Measurements from ENCODE around the gene PDGFD.

The PDGFD gene

GRCh38 chr11:104164028-104164520, at the start of gene PDGFD:
PDGFD (minus strand) TSS chr11:104164147.
- Histone ChIP-seq H3K9me3 (ENCODE audit: insufficient read depth, low read depth, low read length) (no peaks in the 10 kb centered on the region), H3K4me1 (ENCODE audit: insufficient read depth, low read length) (peaks cover 6% of the 10 kb centered on the region), H3K27me3 (ENCODE audit: insufficient read depth, low read length) (no peaks in the 10 kb centered on the region), H3K9ac (ENCODE audit: low read depth, low read length) (peak within 1 kb of the TSS; percentile 67; the same call in 1 of the 2 replicates), H3K36me3 (ENCODE audit: insufficient read depth, low read depth, low read length) (no peaks in the 10 kb centered on the region), H3K27ac (ENCODE audit: low read length) (no peak within 1 kb of the TSS), H3K4me3 (ENCODE audit: low read length) (peak within 1 kb of the TSS; percentile 89)

DNA sequence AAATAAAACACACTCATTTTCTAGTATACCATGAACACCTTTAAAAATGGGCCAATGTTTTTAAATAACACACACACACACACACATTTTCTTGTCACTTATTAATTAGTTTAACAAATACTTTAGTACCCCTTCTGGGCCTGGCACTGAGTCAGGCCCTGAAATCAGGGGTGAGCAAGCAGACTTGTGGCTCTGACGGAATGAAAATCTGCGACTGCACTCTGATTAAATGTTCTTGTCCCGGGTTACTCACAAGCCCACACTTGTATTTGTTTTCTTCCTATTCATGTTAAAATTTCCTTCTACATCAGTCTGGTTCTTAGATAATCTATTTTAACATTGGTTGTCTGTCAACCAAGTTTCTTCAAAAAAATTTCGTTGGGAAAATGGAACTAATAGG, 43.0 kb upstream of the PDGFD start:
- no peaks in the 10 kb centered on the region for H3K9me3 ChIP-seq (ENCODE audit: insufficient read depth, low read depth, low read length)
- H3K4me1 ChIP-seq (ENCODE audit: insufficient read depth, low read length), result no peaks in the 10 kb centered on the region
- H3K27ac ChIP-seq (ENCODE audit: low read length), result no peak overlapping the region
- H3K4me3 ChIP-seq (ENCODE audit: low read length), result no peak overlapping the region
- no peaks in the 10 kb centered on the region for H3K36me3 ChIP-seq (ENCODE audit: insufficient read depth, low read depth, low read length)
- H3K9ac ChIP-seq (ENCODE audit: low read depth, low read length), result no peak overlapping the region
- H3K27me3 ChIP-seq (ENCODE audit: insufficient read depth, low read length), result no peaks in the 10 kb centered on the region

GRCh38 chr11:104205838-104206237, 41.9 kb upstream of the PDGFD start:
- H3K4me1 ChIP-seq (ENCODE audit: insufficient read depth, low read length), result no peaks in the 10 kb centered on the region
- no peak overlapping the region for H3K4me3 ChIP-seq (ENCODE audit: low read length)
- no peaks in the 10 kb centered on the region for H3K36me3 ChIP-seq (ENCODE audit: insufficient read depth, low read depth, low read length)
- H3K9me3 ChIP-seq (ENCODE audit: insufficient read depth, low read depth, low read length), result no peaks in the 10 kb centered on the region
- no peak overlapping the region for H3K27ac ChIP-seq (ENCODE audit: low read length)
- no peak overlapping the region for H3K9ac ChIP-seq (ENCODE audit: low read depth, low read length)
- no peaks in the 10 kb centered on the region for H3K27me3 ChIP-seq (ENCODE audit: insufficient read depth, low read length)

DNA sequence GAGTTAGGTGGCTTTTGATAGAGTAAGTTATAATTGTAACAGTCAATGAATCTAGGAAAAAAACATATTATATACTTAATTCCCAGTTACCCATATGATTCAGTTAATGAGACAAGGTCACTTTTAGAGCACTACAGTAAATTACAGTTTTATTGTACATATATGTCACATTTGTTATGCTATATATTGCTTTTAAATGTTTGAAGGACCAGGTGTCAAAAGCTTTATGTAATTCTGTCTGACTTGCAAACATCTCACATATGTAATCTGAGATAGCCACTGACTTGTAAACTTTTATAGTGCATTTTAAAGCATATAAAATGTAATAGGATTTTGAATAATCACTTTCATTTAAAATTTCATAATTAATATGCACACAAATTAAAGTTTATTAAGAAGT, 36.7 kb upstream of the PDGFD start:
- Histone ChIP-seq H3K9ac (ENCODE audit: low read depth, low read length) (no peak overlapping the region), H3K27me3 (ENCODE audit: insufficient read depth, low read length) (no peaks in the 10 kb centered on the region), H3K36me3 (ENCODE audit: insufficient read depth, low read depth, low read length) (no peaks in the 10 kb centered on the region), H3K9me3 (ENCODE audit: insufficient read depth, low read depth, low read length) (no peaks in the 10 kb centered on the region), H3K4me1 (ENCODE audit: insufficient read depth, low read length) (no peaks in the 10 kb centered on the region), H3K27ac (ENCODE audit: low read length) (no peak overlapping the region), H3K4me3 (ENCODE audit: low read length) (no peak overlapping the region)

- Histone ChIP-seq H3K9me3 (ENCODE audit: insufficient read depth, low read depth, low read length) (no peaks in the 10 kb centered on the region), H3K4me1 (ENCODE audit: insufficient read depth, low read length) (no peaks in the 10 kb centered on the region), H3K4me3 (ENCODE audit: low read length) (no peak overlapping the region), H3K9ac (ENCODE audit: low read depth, low read length) (no peak overlapping the region), H3K27ac (ENCODE audit: low read length) (no peak overlapping the region), H3K27me3 (ENCODE audit: insufficient read depth, low read length) (no peaks in the 10 kb centered on the region), H3K36me3 (ENCODE audit: insufficient read depth, low read depth, low read length) (no peaks in the 10 kb centered on the region)
Observed at GRCh38 chr11:104199053-104199452, 35.1 kb upstream of the PDGFD start.

- Histone ChIP-seq H3K9ac (ENCODE audit: low read depth, low read length) (no peak overlapping the region), H3K9me3 (ENCODE audit: insufficient read depth, low read depth, low read length) (no peaks in the 10 kb centered on the region), H3K27me3 (ENCODE audit: insufficient read depth, low read length) (no peaks in the 10 kb centered on the region), H3K4me1 (ENCODE audit: insufficient read depth, low read length) (no peaks in the 10 kb centered on the region), H3K36me3 (ENCODE audit: insufficient read depth, low read depth, low read length) (no peaks in the 10 kb centered on the region), H3K27ac (ENCODE audit: low read length) (no peak overlapping the region), H3K4me3 (ENCODE audit: low read length) (no peak overlapping the region)
Observed at GRCh38 chr11:104198576-104198975, 34.6 kb upstream of the PDGFD start.

DNA sequence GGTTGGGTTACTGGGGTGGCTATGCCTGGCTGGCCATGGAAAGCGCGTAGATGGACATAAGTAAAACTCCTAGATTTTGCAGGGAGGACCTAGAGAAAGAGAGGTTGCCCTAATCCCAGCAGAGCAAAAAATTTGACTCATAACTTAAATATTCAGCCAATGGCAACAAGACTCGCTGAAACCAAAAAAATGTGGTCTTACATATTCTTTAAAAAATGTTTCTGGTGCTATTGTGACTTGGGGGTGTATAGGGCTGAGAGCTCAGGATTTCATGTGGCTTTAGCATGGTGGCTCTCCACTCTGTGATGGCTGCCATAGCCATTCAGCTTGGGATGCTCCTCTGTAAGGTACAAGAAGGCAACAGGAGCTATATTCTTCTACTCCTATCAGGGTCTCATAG, 27.2 kb upstream of the PDGFD start:
- H3K27me3 ChIP-seq (ENCODE audit: insufficient read depth, low read length), result no peaks in the 10 kb centered on the region
- H3K9me3 ChIP-seq (ENCODE audit: insufficient read depth, low read depth, low read length), result no peaks in the 10 kb centered on the region
- H3K4me3 ChIP-seq (ENCODE audit: low read length), result no peak overlapping the region
- H3K36me3 ChIP-seq (ENCODE audit: insufficient read depth, low read depth, low read length), result no peaks in the 10 kb centered on the region
- no peak overlapping the region for H3K9ac ChIP-seq (ENCODE audit: low read depth, low read length)
- H3K27ac ChIP-seq (ENCODE audit: low read length), result no peak overlapping the region
- peaks cover 4% of the 10 kb centered on the region; the same call in 1 of the 2 replicates for H3K4me1 ChIP-seq (ENCODE audit: insufficient read depth, low read length)

- Histone ChIP-seq H3K4me1 (ENCODE audit: insufficient read depth, low read length) (peaks cover 4% of the 10 kb centered on the region; the same call in 1 of the 2 replicates), H3K9ac (ENCODE audit: low read depth, low read length) (no peak overlapping the region), H3K27ac (ENCODE audit: low read length) (no peak overlapping the region), H3K4me3 (ENCODE audit: low read length) (no peak overlapping the region), H3K9me3 (ENCODE audit: insufficient read depth, low read depth, low read length) (no peaks in the 10 kb centered on the region), H3K36me3 (ENCODE audit: insufficient read depth, low read depth, low read length) (no peaks in the 10 kb centered on the region), H3K27me3 (ENCODE audit: insufficient read depth, low read length) (no peaks in the 10 kb centered on the region)
Observed at GRCh38 chr11:104183593-104183992, 19.6 kb upstream of the PDGFD start.

DNA sequence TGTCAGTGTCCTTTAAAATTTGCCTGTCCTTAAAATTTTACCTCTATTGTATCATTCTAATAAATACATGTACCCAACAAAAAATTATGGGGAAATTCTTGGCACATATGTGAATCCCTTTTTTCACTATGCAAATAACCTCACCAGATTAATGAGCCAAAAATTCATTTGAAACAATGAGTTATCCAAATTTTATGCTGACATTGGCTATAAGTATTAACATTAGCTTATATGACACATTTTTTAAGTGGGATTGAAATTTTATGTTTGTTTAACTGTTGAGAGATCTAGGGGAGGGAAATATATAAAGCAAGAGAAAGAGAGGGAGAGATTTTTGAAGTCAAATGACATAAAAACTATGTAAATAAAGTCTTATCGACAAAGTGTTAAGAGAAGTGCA, 11.8 kb upstream of the PDGFD start:
- Histone ChIP-seq H3K9me3 (ENCODE audit: insufficient read depth, low read depth, low read length) (no peaks in the 10 kb centered on the region), H3K27ac (ENCODE audit: low read length) (no peak overlapping the region), H3K4me1 (ENCODE audit: insufficient read depth, low read length) (no peaks in the 10 kb centered on the region), H3K9ac (ENCODE audit: low read depth, low read length) (no peak overlapping the region), H3K27me3 (ENCODE audit: insufficient read depth, low read length) (no peaks in the 10 kb centered on the region), H3K36me3 (ENCODE audit: insufficient read depth, low read depth, low read length) (no peaks in the 10 kb centered on the region), H3K4me3 (ENCODE audit: low read length) (no peak overlapping the region)

DNA sequence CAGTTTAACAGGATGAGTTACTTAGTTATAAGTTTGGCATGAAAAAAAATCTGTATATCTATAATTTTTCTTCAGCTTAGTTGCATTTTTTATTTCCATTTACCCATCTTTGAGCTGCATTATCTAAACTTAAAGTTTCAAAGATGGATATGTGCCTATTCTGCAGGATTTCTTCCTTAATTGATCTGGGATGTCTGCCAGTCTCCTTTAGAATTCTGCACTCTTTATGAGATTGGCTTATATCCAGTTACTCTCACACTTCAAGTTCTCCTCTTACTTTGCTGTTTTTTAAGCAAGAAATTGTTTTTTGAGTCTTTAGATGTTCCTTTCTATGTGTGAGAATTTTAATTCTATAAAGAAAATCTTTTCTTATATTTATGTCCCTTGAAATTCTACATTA, 5.1 kb upstream of the PDGFD start:
- H3K4me3 ChIP-seq (ENCODE audit: low read length), result no peak overlapping the region
- H3K4me1 ChIP-seq (ENCODE audit: insufficient read depth, low read length), result peaks cover 6% of the 10 kb centered on the region
- no peaks in the 10 kb centered on the region for H3K27me3 ChIP-seq (ENCODE audit: insufficient read depth, low read length)
- H3K27ac ChIP-seq (ENCODE audit: low read length), result no peak overlapping the region
- H3K9ac ChIP-seq (ENCODE audit: low read depth, low read length), result no peak overlapping the region
- H3K36me3 ChIP-seq (ENCODE audit: insufficient read depth, low read depth, low read length), result no peaks in the 10 kb centered on the region
- H3K9me3 ChIP-seq (ENCODE audit: insufficient read depth, low read depth, low read length), result no peaks in the 10 kb centered on the region

- H3K27ac ChIP-seq (ENCODE audit: low read length), result no peak overlapping the region
- H3K4me1 ChIP-seq (ENCODE audit: insufficient read depth, low read length), result peaks cover 6% of the 10 kb centered on the region
- no peaks in the 10 kb centered on the region for H3K36me3 ChIP-seq (ENCODE audit: insufficient read depth, low read depth, low read length)
- H3K27me3 ChIP-seq (ENCODE audit: insufficient read depth, low read length), result no peaks in the 10 kb centered on the region
- H3K4me3 ChIP-seq (ENCODE audit: low read length), result peak overlapping the region; percentile 89; the same call in 1 of the 2 replicates
- no peak overlapping the region for H3K9ac ChIP-seq (ENCODE audit: low read depth, low read length)
- no peaks in the 10 kb centered on the region for H3K9me3 ChIP-seq (ENCODE audit: insufficient read depth, low read depth, low read length)
Observed at GRCh38 chr11:104165014-104165413, 1.1 kb upstream of the PDGFD start.

DNA sequence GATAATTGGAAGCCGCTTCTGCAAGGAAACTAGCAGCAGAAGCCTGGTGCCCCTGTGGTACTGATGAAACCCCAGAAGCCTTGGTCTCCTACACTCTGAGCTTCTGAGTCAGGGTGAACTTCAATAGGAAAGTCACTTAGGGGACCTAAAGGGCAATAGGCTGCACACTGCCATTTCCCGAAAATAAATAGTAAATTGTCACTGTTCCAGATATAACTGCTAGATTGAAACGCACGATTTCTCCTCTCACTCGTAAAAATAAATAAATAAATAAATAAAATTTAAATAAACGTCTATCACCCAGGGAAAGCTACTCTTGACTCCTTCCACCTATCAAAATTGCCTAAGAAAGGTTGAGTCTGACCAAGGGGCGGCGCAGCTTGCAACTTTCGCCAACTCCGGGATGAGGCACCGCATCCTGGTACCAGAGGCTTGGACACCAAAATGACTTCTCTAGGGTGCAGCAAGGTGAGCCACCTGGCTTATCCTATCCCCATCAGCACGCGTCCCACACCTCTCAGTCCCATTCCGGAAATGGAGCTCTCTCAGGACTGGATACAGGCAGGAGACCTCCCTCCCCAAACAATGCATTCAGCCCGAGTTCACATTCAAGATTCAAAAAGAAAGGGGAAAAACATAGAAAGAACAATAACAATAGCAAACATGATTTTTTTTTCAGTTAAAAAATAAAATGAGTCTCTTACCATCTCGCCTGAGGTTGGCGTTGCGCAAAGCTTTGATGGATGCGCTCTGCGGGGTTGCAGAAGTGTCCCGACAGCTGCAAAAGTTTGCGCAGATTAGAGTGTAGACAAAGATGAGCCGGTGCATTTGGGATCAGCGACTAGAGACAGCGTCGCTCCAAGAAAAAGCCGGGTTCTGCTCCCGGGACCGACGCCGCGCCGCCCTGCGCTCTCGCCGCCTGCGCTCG, 583 bp downstream of the PDGFD start:
- peak overlapping the region; percentile 89 for H3K4me3 ChIP-seq (ENCODE audit: low read length)
- H3K4me1 ChIP-seq (ENCODE audit: insufficient read depth, low read length), result peaks cover 6% of the 10 kb centered on the region
- H3K27ac ChIP-seq (ENCODE audit: low read length), result no peak overlapping the region
- no peaks in the 10 kb centered on the region for H3K9me3 ChIP-seq (ENCODE audit: insufficient read depth, low read depth, low read length)
- H3K9ac ChIP-seq (ENCODE audit: low read depth, low read length), result peak overlapping the region; percentile 67; the same call in 1 of the 2 replicates
- H3K36me3 ChIP-seq (ENCODE audit: insufficient read depth, low read depth, low read length), result no peaks in the 10 kb centered on the region
- no peaks in the 10 kb centered on the region for H3K27me3 ChIP-seq (ENCODE audit: insufficient read depth, low read length)

Data from iPS-20b (cell line).